Activated CD8-positive, alpha-beta memory T cell treated with anti-CD3 and anti-CD28 coated beads, Interleukin-2, amount 50 U/mL, for 48 hours (primary cell): ENCODE results near the gene ARL9.
"Not testable (repeated sequence)": the region's sequence is repeated elsewhere in the genome, so short reads cannot be mapped to it uniquely, and the experiment has no call there.

Experiments
- DNase-seq: peaks from one replicate; pipeline ENCODE4 v3.0.0-alpha.2; 2020

The ARL9 gene

GRCh38 chr4:56505269-56506130 lies at the start of gene ARL9:
Gene ARL9 (plus strand): TSS chr4:56505791. CDS start chr4:56505863, 72 bp downstream.
- DNase-seq: peak; percentile 80

GRCh38 chr4:56460085-56460484 lies 45.5 kb upstream of the ARL9 start:
- no peak for DNase-seq

- DNase-seq: no peak
Measured at GRCh38 chr4:56462157-56462556, 43.4 kb upstream of the ARL9 start.

GRCh38 chr4:56463711-56464110 lies 41.9 kb upstream of the ARL9 start:
- no peak for DNase-seq

GRCh38 chr4:56464581-56464980 lies 41.0 kb upstream of the ARL9 start:
- no peak for DNase-seq

- no peak for DNase-seq
Measured at GRCh38 chr4:56465599-56466295, 39.8 kb upstream of the ARL9 start.

GRCh38 chr4:56466296-56466761 lies 39.3 kb upstream of the ARL9 start:
- not testable (repeated sequence) for DNase-seq

- no peak for DNase-seq
Measured at GRCh38 chr4:56466910-56467283, 38.7 kb upstream of the ARL9 start.

- DNase-seq: peak; percentile 90
Measured at GRCh38 chr4:56467284-56468096, 38.1 kb upstream of the ARL9 start, which contains the start of gene SRP72. Gene SRP72 (plus strand): TSS chr4:56467617. CDS start chr4:56467636, 19 bp downstream.

GRCh38 chr4:56468097-56468422 lies 37.5 kb upstream of the ARL9 start:
- DNase-seq: no peak

- DNase-seq: no peak
Measured at GRCh38 chr4:56469489-56470210, 35.9 kb upstream of the ARL9 start.

GRCh38 chr4:56475917-56476316 lies 29.7 kb upstream of the ARL9 start:
- DNase-seq: no peak

GRCh38 chr4:56477192-56477702 lies 28.3 kb upstream of the ARL9 start:
- DNase-seq: no peak

GRCh38 chr4:56480691-56481090 lies 24.9 kb upstream of the ARL9 start:
- DNase-seq: no peak

GRCh38 chr4:56496241-56496640 lies 9.3 kb upstream of the ARL9 start:
- DNase-seq: no peak

GRCh38 chr4:56511098-56511497 lies 5.5 kb downstream of the ARL9 start:
- no peak for DNase-seq

- DNase-seq: no peak
Measured at GRCh38 chr4:56512166-56512565, 6.6 kb downstream of the ARL9 start.

- no peak for DNase-seq
Measured at GRCh38 chr4:56513517-56513916, 7.9 kb downstream of the ARL9 start.

- peak; percentile 91 for DNase-seq
Measured at GRCh38 chr4:56530269-56531148, 24.9 kb downstream of the ARL9 start.

GRCh38 chr4:56531149-56531770 lies 25.7 kb downstream of the ARL9 start:
- DNase-seq: no peak

- DNase-seq: no peak
Measured at GRCh38 chr4:56531823-56532222, 26.2 kb downstream of the ARL9 start.
